HFF-Myc (cell line): ENCODE results near the gene ARL14.

Source experiments
- DNase-seq: peaks from one replicate; pipeline ENCODE4 v3.0.0-alpha.2; 2011; ENCODE audit warnings: low read depth; ENCODE audit errors: extremely low read depth
- H3K4me3 ChIP-seq: replicated peaks from 2 replicates; pipeline ENCODE4 v1.5.1; 2011; ENCODE audit warnings: low read depth, mild to moderate bottlenecking, control low read depth, low read length
- CTCF ChIP-seq: IDR thresholded peaks from 2 replicates; pipeline ENCODE4 v1.5.1; 2012; ENCODE audit warnings: mild to moderate bottlenecking, low read depth, low read length, control low read depth; ENCODE audit errors: missing control alignments

Gene ARL14

GRCh38 chr3:160676547-160677303 is at the start of gene ARL14:
TSS of gene ARL14 (plus strand) at chr3:160677160. CDS start at chr3:160677347, 187 bp downstream.
- no peak for TF ChIP-seq CTCF
- no peak within 1 kb of the TSS for H3K4me3 ChIP-seq
- no peak for DNase-seq

GRCh38 chr3:160629491-160629890 is 47.5 kb upstream of the ARL14 start:
- no peak overlapping the region for H3K4me3 ChIP-seq
- no peak for DNase-seq
- TF ChIP-seq CTCF: no peak

- DNase-seq: no peak
- no peak for TF ChIP-seq CTCF
- no peak overlapping the region for H3K4me3 ChIP-seq
Measured at GRCh38 chr3:160633361-160634083, 43.4 kb upstream of the ARL14 start.

- TF ChIP-seq CTCF: no peak
- H3K4me3 ChIP-seq: no peak overlapping the region
- no peak for DNase-seq
Measured at GRCh38 chr3:160635213-160635612, 41.7 kb upstream of the ARL14 start.

GRCh38 chr3:160637086-160637485 is 39.9 kb upstream of the ARL14 start:
- H3K4me3 ChIP-seq: no peak overlapping the region
- no peak for TF ChIP-seq CTCF
- DNase-seq: no peak

- TF ChIP-seq CTCF: no peak
- DNase-seq: no peak
- H3K4me3 ChIP-seq: no peak overlapping the region
Measured at GRCh38 chr3:160638184-160638583, 38.8 kb upstream of the ARL14 start.
